ENCODE measurements around the gene PNLDC1.

DNA sequence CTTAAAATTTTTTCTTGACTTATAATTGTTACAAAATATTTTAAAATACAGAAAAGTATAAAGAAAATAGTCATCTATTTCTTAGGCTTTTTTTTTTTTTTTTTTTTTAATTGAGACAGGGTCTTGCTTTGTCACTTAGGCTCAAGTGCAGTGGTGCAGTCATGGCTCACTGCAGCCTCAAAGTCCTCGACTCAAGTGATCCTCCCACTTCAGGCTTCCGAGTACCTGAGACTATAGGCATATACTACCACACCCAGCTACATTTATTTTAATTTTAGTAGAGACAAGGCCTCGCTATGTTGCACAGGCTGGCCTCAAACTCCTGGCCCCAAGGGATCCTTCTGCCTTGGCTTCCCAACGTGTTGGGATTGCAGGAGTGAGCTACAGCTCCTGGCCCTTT is 43.6 kb upstream of the PNLDC1 start:
- TF ChIP-seq, protein P1, sequence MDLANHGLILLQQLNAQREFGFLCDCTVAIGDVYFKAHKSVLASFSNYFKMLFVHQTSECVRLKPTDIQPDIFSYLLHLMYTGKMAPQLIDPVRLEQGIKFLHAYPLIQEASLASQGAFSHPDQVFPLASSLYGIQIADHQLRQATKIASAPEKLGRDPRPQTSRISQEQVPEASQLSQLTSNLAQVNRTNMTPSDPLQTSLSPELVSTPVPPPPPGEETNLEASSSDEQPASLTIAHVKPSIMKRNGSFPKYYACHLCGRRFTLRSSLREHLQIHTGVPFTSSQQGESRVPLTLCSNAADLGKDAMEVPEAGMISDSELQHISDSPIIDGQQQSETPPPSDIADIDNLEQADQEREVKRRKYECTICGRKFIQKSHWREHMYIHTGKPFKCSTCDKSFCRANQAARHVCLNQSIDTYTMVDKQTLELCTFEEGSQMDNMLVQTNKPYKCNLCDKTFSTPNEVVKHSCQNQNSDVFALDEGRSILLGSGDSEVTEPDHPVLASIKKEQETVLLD (IDR thresholded peaks at IDR 0.05) = no peak
- TF ChIP-seq TAF1 (IDR thresholded peaks at IDR 0.05; ENCODE audit: control insufficient read depth, extremely low read depth, insufficient read depth, low read length, severe bottlenecking) = no peak
- no peak for TF ChIP-seq POLR2A (conservative IDR thresholded peaks at IDR 0.05)
- TF ChIP-seq CTCF (IDR thresholded peaks at IDR 0.05 in 2 of 3, conservative IDR thresholded peaks at IDR 0.05 in 1 of 3; ENCODE audit: insufficient read depth in 2 of 3, low read depth in 1 of 3, low read length in 3 of 3) = no peak
- TF ChIP-seq RCOR1 (IDR thresholded peaks at IDR 0.05; ENCODE audit: borderline replicate concordance in 1 of 2, low read depth in 2 of 2, low read length in 2 of 2) = no peak
- TF ChIP-seq ZEB2 (IDR thresholded peaks at IDR 0.05) = no peak
- TF ChIP-seq CHD1 (IDR thresholded peaks at IDR 0.05; ENCODE audit: low read length) = no peak
